MM.1S (cell line): ENCODE data around the gene CLEC16A.

Experiments
- DNase-seq: peaks from one replicate; pipeline ENCODE4 v3.0.0-alpha.2; 2015
- H2AFZ ChIP-seq: fragments of 300-600 bp; sonication (generic); 2 replicates; pipeline ENCODE4 v1.6.0; 2016; ENCODE audit warnings: antibody characterized with exemption, low read length
- H3F3A ChIP-seq: fragments of 300-600 bp; sonication (generic); 2 replicates; pipeline ENCODE4 v1.6.1; 2016; ENCODE audit warnings: mild to moderate bottlenecking, antibody characterized with exemption, low read length, moderate library complexity, mixed read lengths; ENCODE audit not compliant: insufficient read depth
- H3K27ac ChIP-seq: fragments of 300-600 bp; sonication (generic); 2 replicates; pipeline ENCODE4 v1.5.1; 2016; ENCODE audit warnings: mild to moderate bottlenecking, low read length
- H3K27me3 ChIP-seq: fragments of 300-600 bp; sonication (generic); replicated peaks from 2 replicates; pipeline ENCODE4 v1.6.0; 2016; ENCODE audit warnings: low read length; ENCODE audit not compliant: insufficient read depth
- H3K36me3 ChIP-seq: fragments of 300-600 bp; sonication (generic); replicated peaks from 2 replicates; pipeline ENCODE4 v1.6.1; 2016; ENCODE audit warnings: mild to moderate bottlenecking, low read length, mixed read lengths; ENCODE audit not compliant: insufficient read depth
- H3K4me1 ChIP-seq: fragments of 300-600 bp; sonication (generic); 2 replicates; pipeline ENCODE4 v1.6.1; 2016; ENCODE audit warnings: low read length, mixed read lengths
- H3K4me2 ChIP-seq: fragments of 300-600 bp; sonication (generic); 2 replicates; pipeline ENCODE4 v1.6.0; 2016; ENCODE audit warnings: low read depth, low read length
- H3K4me3 ChIP-seq: fragments of 300-600 bp; sonication (generic); 2 replicates; pipeline ENCODE4 v1.5.1; 2016; ENCODE audit warnings: low read length, mixed read lengths
- H3K79me2 ChIP-seq: fragments of 300-600 bp; sonication (generic); 2 replicates; pipeline ENCODE4 v1.6.1; 2016; ENCODE audit warnings: mixed run types, low read length, mixed read lengths
- H3K9ac ChIP-seq: fragments of 300-600 bp; sonication (generic); 2 replicates; pipeline ENCODE4 v1.6.1; 2016; ENCODE audit warnings: low read length, mixed read lengths
- H3K9me2 ChIP-seq: fragments of 300-600 bp; sonication (generic); replicated peaks from 2 replicates; pipeline ENCODE4 v1.6.1; 2016; ENCODE audit warnings: mild to moderate bottlenecking, low read length, mixed read lengths; ENCODE audit not compliant: insufficient read depth
- H3K9me3 ChIP-seq: fragments of 300-600 bp; sonication (generic); replicated peaks from 2 replicates; pipeline ENCODE4 v1.6.1; 2016; ENCODE audit warnings: mild to moderate bottlenecking, low read length, mixed read lengths; ENCODE audit not compliant: insufficient read depth
- H4K20me1 ChIP-seq: fragments of 300-600 bp; sonication (generic); 2 replicates; pipeline ENCODE4 v1.6.1; 2016; ENCODE audit warnings: mild to moderate bottlenecking, low read length, moderate library complexity, mixed read lengths; ENCODE audit not compliant: insufficient read depth
- EZH2 ChIP-seq: fragments of 300-600 bp; sonication (generic); optimal IDR thresholded peaks from 2 replicates; pipeline ENCODE3; 2017; ENCODE audit warnings: low read depth, mild to moderate bottlenecking, antibody characterized with exemption, low read length, mixed read lengths
- EZH2phosphoT487 ChIP-seq: fragments of 300-600 bp; sonication (generic); IDR thresholded peaks from 2 replicates; pipeline ENCODE4 v1.6.1; 2018; ENCODE audit warnings: antibody characterized with exemption, low read length
- TF ChIP-seq, protein P1 (sequence below): fragments of 300-600 bp; sonication (generic); IDR thresholded peaks from 2 replicates; pipeline ENCODE4 v1.5.1; 2016; ENCODE audit warnings: antibody characterized with exemption, low read length, mixed read lengths

CLEC16A gene

DNA sequence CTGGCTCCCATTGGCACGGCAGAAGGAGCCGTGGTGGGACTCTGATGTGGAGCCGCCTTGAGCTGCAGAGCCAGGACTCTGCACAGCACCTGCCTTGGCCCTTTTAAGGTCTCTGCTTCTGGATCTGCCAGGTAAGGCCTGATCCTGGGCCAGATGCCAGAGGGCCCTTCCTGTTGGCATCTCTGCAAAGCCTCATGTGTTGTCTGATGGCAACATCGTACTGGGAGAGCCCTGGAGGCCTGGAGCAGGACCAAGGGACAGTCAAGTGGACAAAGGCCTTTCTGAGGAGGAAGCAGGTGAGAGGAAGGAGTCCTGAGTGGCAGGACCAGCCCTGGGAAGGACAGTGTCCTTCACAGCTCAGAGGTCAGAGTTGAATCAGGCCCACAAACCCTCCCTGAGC lies 285.5 kb downstream of the CLEC16A start:
- H3K27ac ChIP-seq: no peak overlapping the region

GRCh38 chr16:11231367-11231970 lies 287.1 kb downstream of the CLEC16A start:
- Histone ChIP-seq H2AFZ (no peak overlapping the region), H3K4me3 (no peak overlapping the region), H3K9me3 (no peaks in the 10 kb centered on the region), H3K4me2 (0 out of 2 replicates have a peak overlapping the region, but pooled peaks have one; percentile 21), H3K9ac (no peak overlapping the region), H3K27ac (no peak overlapping the region), H3K4me1 (0 out of 2 replicates have a peak, but pooled peaks cover 4% of the 10 kb centered on the region), H3K36me3 (no peaks in the 10 kb centered on the region), H3K27me3 (peaks cover under 1% of the 10 kb centered on the region; the same call in 1 of the 2 replicates), H4K20me1 (no peaks in the 10 kb centered on the region), H3K9me2 (no peaks in the 10 kb centered on the region), H3F3A (no peaks in the 10 kb centered on the region), H3K79me2 (no peaks in the 10 kb centered on the region)
- DNase-seq: no peak
- TF ChIP-seq EZH2: no peak
- no peak for TF ChIP-seq EZH2phosphoT487
- TF ChIP-seq, protein P1, sequence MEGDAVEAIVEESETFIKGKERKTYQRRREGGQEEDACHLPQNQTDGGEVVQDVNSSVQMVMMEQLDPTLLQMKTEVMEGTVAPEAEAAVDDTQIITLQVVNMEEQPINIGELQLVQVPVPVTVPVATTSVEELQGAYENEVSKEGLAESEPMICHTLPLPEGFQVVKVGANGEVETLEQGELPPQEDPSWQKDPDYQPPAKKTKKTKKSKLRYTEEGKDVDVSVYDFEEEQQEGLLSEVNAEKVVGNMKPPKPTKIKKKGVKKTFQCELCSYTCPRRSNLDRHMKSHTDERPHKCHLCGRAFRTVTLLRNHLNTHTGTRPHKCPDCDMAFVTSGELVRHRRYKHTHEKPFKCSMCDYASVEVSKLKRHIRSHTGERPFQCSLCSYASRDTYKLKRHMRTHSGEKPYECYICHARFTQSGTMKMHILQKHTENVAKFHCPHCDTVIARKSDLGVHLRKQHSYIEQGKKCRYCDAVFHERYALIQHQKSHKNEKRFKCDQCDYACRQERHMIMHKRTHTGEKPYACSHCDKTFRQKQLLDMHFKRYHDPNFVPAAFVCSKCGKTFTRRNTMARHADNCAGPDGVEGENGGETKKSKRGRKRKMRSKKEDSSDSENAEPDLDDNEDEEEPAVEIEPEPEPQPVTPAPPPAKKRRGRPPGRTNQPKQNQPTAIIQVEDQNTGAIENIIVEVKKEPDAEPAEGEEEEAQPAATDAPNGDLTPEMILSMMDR: no peak

More for the DNA sequence above, 285.5 kb downstream of the CLEC16A start:
- Histone ChIP-seq H3K4me3 (no peak overlapping the region), H3K79me2 (no peaks in the 10 kb centered on the region), H3K36me3 (no peaks in the 10 kb centered on the region), H4K20me1 (no peaks in the 10 kb centered on the region), H3K27me3 (peaks cover 3% of the 10 kb centered on the region; the same call in 1 of the 2 replicates), H3K4me2 (no peak overlapping the region), H3K4me1 (peaks cover 14% of the 10 kb centered on the region), H2AFZ (no peak overlapping the region), H3F3A (no peaks in the 10 kb centered on the region), H3K9me2 (no peaks in the 10 kb centered on the region), H3K9me3 (no peaks in the 10 kb centered on the region), H3K9ac (no peak overlapping the region)
- TF ChIP-seq EZH2phosphoT487: no peak
- TF ChIP-seq, protein P1: no peak
- TF ChIP-seq EZH2: no peak
- no peak for DNase-seq
